HG03175 (cell line): Measurements from ENCODE around the gene PLB1.
"Not testable (repeated sequence)": the region's sequence is repeated elsewhere in the genome, so short reads cannot be mapped to it uniquely, and the experiment has no call there.

Source experiments
- ATAC-seq: cut with Tn5 transposase; IDR thresholded peaks from one replicate; pipeline ENCODE4 v1.9.1; 2021; ENCODE audit warnings: mild to moderate bottlenecking, moderate library complexity; ENCODE audit not compliant: unreplicated experiment

PLB1 gene

DNA sequence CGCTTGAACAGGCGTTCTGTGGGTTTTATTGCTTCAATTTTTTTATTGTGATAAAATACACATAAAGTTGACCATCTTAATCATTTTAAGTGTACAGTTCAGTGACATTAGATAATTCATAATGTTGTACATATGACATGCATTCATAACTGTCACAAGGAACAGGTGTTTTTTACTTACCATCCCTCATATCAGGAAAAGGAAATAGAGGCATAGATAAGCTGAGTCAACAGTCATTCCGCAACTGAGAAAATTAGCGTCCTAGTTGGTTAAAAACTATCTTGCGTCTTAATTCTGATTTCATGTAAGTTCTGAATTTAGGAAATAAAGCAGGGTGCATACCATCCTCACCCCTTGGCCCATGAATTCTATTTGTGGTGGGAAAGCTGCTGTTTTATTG is 36.5 kb downstream of the PLB1 start:
- no peak for ATAC-seq

DNA sequence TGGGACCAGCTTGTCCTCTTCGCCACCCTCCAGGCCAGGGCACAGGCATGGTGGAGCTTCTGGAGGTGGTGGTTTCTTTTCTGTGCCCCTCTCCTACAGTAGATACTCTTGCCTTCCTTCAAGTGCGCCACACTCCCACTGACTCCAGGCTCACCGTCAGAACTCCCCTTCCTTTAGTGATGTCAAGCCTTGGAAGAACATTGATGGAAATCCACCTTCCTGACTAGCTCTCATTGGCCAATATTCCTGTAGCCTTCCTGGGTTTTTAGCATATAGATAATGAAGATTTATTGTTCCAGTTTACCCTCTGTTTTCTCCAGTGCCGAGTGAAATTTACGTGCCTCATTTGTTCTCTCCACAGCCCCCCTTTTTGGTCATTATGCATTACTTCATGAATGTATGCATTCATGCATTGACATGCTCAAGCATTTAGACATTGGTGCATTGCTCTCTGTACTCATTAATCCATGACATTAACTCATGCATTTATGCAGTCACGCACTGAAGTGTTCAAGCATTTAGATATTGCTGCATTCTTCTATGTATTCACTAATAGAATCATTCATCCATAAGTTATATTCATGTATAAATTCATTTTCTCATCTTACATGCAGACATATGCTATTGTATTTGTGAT is 37.3 kb downstream of the PLB1 start:
- ATAC-seq: no peak

DNA sequence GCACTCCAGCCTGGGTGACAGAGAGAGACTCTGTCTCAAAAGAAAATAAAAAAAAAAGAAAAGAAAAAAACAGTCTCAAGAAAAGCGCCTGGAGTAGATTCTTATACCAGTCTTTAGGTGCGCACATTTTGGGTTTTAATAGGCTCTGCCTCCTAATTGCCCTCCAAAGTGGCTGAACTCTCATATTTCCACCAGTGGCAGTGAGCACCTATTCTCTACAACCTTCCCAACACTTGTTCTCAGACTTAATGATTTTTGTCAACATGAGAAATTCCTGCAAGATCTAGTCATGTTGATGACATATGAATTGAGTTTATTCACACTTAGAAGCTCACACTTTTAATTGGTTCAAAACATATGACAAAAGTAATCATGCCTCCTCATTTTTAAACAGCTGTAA is 39.0 kb downstream of the PLB1 start:
- ATAC-seq: no peak

DNA sequence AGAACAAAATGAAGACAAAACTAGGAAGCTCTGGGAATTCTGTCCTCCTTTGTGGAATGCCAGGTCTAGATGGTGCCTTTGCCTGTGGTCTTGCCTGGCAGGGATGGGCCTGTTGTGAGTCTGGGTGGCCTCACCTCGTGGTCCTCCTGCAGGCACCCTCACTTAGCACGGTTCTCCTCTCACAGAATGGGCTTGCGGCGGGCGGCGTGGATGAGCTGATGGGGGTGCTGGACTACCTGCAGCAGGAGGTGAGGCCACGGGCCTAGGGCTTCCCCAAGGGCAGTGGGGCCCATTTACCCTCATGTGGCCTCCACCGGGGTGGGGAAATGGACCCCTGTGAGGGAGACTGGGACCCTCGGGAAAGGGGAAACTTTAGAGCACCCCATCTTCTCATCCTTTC is 42.3 kb downstream of the PLB1 start:
- ATAC-seq: no peak

DNA sequence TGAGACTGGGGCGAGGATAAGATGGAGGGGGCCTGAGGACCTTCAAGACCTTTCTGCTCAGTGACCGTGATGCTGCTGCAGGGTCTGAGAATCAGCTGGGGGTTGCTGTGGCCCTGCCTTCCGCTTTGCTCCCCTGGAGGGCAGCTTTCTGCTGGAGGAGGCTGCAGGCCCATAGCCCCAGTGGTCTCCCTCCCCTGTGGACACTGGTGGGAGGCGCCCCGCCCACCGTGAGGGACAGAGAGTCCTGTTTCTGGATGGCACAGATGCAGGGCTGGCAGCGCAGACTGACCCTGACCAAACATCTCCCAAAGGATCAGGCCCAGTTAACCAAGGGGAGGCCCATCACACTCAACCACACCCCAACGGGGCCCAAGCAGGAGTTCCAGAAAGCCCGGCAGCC is 42.8 kb downstream of the PLB1 start:
- ATAC-seq: no peak

DNA sequence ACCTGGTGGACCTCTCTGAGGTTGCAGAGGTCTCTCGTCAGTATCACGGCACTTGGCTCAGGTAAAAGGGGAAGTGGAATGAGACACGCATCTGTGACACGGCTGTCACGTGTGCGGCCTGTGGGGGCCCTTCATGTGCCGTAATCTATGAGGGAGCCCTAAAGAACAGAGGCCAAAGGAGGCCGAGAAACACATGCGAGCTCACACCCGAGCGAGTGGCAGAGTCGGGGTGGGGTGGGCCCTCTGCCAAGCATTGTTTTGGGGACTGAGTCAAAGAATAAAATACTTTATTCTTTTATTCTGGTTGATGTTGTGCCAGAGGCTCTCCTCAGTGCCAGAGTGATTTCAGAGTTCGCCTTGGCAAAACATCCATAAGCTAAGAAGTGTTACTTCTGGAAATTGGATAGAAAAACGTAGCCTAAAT is 43.3 kb downstream of the PLB1 start:
- no peak for ATAC-seq

DNA sequence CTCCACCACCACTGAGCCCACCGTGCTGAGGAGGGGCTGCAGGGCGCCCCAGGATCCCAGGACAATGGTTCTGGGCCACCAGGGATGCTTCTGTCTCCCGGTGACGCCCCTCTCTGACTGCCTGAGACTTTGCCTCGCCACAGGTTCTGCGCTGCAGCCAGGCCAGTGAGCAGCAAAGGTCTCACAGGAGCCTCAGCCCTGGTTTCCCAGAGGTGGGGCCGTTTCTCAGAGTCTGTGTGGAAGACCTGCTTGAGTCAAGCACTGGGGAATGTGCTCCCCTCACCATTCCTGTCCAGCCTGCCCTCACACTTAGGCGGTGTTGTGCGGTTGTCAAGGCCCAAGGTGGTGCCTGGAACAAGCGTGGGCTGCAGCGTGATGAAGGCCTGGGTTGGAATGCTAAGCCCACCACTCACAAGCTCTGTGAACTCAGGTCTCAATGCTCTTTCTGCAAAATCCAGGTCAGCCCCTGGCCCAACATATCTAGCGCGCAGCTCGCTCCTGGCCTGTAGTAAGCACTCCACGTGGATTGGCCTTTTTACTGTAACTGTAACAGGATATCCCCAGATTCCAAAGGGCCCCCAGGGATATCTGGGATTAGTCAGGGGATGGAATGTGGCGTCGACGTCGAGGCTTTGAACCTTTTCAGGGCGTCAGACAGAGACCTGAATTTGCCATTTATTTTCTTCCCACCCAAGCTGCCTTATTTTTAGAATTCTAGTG is 47.6 kb downstream of the PLB1 start:
- no peak for ATAC-seq

DNA sequence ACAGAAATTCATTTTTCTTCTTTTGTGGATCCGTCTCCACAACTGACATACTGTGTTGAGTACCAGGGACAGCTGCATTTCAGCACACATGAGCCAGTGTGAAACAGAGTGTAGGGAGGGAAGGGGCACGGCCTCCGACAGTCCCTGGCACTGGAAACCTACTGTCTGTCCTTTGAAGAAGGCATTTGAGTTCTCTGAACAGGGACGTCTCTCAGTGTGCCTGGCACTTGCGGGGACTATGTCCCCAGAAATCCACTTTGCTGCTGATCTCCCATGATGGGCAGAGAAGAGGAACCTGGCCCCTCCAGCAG is 48.1 kb downstream of the PLB1 start:
- ATAC-seq: no peak

DNA sequence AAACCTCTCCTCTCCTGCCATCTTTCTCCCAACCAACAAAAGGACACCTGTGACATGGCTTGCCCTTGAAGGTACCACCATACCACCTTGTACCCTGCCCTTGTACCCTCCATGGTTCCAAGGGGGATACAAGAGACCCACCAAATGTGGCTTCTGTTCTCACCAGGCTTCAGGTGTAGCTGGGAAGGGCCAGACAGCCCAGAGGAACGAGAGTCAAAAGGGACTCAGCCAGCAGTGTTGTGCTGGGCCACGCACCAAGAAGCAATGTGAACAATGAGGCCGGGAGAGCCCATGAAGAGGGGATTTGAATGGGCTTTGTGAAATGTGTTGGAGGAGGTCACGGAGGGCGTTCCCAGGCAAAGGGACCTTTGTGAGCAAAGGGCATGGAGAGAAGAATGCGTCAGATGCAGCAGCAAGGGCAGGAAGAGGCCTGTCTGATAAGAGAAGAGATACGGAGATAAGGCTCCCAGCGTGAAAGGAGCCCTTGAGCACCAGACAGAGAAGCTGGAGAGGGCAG is 48.6 kb downstream of the PLB1 start:
- ATAC-seq: no peak

DNA sequence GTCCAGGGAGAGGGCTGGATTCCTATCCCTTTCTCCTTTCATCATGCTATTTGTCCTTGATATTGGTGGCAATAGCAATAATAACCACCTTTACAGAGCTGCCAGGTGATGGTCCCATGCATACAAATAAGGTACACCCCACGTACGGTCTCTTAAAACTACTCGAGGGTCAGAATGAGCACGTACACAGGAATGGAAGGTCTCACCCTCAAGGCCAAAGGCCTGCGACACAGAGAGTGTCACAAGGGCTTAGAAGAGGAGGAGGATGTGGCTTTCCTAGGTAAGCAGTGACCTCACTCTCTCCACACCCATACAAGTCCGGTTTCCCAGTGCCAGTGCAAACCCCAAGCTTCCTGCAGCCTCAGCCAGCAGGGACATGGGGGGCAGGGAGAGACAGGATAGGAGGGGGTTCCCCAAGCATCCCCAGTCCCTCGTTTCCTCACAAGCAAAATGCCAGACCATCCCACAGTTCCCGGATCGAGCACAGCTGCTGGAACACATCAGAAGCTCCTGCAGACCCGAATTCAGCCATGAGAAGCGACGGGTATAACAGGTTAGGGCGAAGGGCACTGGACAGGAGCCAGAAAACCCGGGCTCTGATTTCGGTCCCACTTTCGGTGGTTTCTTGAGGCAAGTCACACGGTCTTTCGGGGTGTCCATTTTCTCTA is 49.2 kb downstream of the PLB1 start:
- no peak for ATAC-seq

DNA sequence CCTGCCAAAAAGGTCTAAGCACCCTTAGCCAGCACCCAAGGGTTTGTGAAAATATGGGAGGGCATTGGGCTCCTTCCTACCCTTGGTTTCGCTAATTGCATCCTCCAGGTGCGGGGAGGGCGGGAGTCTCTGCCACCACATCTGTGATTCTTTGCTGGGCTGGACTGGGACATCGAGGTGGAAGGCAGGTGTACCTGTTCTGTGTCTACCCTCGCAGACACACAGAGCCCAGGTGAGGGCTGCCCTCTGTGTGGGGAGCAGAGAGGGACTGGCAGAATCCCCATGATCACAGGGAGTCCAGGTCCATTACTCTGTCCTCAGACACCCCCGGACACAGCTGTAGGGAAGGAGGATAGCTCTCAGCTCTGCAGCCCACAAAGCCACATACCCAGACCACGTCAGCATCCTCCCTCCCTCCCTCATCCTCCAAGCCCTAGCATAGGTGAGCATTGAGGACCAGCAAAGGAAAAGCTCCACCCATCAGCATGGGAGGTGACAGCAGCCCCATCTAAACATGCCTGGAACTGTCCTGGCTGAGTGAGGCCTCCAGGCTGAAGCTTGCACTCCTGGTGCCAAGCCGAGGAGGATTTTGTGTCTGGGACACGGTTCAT is 49.8 kb downstream of the PLB1 start:
- no peak for ATAC-seq

DNA sequence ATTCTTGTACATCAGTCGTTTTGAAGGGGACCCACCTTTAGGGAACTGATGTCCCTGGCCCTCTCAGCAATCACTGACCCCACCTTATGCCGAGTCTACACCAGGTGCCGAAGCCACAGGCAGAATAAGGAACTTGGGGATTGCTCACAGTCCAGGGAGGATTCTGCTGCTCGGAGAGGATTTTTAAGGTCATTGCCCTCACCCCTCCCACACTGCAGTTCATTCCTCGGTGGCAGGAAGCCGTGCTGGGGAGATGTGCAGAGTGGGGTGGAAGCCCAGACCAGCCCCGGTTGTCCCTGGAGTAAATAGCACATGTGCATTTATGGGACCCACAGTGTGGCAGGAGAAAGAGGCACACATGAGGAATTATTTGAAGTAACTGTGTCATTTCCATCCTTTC is 50.4 kb downstream of the PLB1 start:
- no peak for ATAC-seq

DNA sequence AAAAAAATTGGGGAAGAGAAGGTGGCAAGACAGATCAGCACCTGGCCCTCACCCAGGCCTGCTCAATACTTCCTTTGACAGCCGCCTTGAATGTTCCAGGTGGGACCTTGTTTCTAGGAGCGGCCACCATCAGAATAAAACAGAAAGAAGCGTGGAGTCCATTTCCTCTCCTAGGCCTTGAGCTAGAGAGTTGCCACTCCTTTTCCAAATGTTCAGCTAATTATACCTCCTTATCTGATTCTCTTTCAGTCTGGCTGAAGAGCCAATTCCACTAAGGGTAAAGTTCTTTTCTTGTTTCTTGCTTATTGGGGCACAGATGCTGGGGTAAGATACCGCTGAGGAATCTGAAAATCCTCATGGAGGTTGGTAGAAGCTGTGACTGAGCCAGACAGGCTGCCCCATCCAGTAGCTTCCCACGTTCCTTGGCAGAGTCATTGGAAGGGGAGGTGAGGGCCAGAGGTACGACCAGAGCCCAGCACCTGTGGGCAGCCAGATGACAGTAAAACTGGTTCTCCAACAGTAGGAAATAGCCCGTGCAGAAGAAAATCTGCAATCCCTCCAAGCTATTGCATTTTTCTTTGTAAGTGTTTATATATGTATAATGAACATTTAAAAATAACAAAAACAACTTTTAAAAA is 51.5 kb downstream of the PLB1 start:
- no peak for ATAC-seq

DNA sequence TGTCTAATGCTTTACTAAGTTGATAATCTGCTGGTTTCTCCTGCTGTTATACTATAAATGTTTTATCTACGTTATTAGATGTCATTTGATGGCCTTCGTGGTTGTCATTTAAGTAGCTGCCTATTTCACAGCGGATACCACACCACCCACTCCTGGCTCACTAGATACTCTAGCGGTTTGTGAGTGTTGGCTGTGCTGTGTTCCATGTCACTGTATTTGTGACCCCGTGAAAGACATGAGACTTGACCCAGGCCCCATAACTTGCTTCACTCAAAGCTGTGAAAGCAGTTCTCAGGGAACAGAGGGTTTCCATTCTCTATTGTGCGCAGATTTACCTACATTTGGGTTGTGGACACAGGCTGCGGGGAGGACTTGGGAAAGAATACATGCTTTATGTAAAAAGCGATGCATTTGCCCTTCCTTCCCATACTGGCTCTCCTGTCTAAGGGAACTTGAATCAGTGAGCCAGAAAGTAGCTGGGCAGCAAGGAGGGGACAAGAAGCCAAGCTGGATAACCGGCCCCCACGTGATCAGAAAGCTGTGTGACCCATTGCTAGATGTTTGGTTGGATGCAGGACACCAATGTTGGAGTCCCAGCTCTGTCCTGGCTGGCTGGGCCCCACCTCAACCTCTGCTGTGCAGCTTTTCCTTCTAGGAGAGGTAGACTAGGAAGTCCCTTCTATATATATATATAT is 52.2 kb downstream of the PLB1 start:
- ATAC-seq: no peak

DNA sequence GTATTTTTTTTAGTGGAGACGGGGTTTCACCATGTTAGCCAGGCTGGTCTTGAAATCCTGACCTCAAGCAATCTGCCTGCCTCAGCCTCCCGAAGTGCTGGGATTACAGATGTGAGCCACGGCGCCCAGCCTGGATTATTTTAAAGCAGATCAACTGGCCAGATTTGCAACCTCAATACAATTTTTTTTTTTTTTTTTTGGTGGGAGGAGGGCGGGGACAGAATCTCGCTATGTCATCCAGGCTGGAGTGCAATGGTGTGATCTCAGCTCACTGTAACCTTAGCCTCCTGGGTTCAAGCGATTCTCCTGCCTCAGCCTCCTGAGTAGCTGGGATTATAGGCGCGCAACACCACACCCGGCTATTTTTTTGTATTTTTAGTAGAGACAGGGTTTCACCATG is 54.5 kb downstream of the PLB1 start:
- not testable (repeated sequence) for ATAC-seq

DNA sequence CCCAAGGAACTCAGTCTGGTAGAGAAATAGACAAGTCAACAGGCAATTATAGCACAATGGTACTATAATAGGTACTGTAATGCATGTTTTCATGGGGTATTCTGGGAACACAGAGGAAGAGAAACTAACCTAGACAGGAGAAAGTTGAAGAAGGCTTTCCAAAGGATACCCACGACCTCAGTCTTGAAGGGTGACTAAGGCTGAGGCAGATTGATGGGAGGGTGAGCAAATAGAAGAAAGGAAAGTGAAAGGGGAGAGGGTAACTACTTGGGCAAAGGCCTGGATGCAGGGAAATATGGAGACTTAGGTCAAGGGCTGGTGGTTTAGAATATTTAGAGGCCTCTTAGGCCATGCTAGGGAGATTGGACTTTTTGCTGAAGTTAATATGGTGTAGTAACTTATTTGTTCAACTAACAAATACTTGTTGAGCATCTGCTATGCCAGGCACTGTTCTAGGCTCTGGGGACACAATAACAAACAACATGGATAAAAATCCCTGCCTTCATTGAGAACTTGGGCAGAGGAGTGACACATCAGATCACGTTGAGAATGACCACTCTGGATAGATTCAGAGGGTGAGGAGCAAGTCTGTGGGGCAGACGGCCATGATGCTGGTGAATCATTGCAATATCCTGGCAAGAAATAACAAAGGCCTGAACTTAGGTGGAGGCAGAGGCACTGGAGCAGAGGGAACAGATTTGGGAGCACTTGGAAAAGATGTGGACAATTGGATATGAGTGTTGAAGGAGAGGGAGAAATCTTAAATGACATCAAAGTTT is 56.4 kb downstream of the PLB1 start:
- ATAC-seq: no peak

DNA sequence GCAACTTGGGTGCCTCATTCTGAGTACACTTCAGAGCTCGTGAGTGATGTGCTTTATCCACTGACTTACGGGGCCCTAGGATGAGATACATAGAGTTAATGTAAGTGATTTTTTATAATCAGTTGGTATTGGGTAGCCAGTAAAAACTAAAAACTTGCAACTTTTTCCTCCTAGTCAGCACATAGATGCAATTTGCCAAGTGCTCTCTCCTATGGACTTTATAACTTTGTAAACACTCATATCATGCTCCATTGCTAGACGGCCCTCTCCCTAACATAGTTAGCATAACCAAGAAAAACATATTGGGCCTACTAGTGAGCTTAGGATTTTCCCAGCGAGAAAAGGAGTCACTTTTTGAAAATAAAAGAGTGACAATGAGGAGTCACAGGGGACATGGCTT is 60.4 kb downstream of the PLB1 start:
- no peak for ATAC-seq

DNA sequence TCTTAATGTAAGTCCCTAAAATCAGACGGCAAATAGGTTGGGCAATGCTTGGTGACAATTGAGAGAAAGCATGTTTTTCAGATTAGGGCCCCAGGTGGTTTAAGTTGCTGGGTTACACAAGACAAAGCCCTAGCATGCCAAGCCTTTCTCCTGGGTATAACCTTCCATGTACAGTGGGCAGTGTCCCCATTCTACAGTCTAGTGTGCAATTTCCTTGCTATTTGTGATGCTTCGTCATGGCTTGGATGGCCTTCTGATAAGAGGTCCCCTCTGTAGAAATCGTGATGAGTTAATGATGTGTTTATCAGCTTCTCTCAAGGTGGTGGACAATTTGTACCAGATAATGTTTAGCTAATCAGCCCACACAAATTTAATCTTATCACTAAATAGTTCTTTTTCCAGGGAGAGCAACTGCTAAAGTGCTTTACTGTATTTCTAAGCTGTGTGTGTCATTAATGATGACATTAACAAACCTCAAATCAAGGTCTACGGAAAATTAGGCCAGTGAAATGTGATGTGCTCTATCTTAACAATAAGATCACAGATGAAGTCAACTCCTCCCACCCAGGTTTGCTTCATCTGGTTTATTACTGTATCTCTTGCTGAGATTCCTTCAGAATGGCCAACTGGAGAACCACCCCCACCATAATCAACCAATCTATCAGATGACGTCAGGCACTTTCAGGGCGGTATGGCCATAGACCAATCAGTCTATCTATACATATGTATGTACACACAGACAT is 61.7 kb downstream of the PLB1 start:
- ATAC-seq: no peak

DNA sequence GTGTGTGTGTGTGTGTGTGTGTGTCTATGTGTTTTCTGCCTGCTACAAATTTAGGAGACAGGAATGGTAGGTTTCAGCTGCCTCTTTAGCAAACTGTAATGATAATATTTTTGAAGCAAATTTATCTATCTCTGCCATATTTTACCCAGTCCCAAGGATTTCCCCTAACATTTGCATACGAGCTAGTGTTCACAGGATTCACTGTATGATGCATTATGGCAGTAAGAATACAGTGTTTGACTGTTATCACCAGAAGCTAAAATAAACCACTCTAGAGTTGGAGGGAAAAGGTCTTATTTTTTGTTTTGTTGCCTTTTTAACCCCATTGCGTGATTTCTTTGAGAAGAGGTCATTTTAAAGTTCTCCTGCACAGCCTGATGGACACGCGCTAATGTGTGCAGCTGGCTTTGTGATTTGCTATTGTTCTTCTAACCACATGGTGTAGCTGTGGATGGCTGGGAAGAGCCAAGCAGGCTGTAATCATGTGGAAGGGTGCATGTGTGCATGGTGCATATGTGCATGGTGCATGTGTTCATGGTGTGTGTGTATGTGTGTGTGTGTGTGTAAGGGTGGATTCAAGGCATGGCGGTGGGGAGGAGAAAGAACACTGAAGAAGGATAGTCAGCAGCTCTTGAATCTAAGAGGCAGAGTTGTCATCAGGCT is 62.4 kb downstream of the PLB1 start:
- ATAC-seq: no peak
